ENCODE measurements around the gene BAD.

The BAD gene

DNA sequence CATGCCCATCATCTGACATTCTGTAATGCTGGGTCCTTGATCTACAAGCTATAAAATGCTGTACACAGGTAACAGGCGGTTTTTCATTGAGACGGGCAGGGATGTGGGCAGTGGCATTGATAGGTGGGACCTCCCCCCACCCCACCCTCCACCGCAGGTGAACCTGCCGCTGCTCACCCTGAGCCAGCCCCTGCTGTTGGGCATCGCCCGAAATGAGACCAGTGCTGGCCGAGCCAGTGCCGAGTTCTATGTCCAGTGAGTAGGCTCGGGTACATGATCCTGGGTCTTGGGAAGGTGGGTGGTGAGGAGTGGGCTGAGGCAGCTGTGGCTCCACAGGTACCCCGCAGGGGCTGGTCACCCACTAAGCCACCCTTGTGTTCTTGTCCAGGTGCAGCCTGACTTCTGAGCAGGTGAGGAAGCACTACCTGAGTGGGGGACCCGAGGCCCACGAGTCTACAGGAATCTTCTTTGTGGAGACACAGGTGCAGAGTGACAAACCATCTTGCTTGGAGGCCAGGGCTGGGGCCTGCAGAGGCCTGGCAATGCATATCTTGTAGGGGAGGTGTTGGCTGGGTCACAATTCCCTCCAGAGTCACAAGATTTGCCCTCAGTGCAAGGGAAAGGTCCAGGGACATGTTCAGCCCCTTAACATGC, 55.2 kb downstream of the BAD start:
- DNase-seq (ENCODE audit: low read depth), result no peak

DNA sequence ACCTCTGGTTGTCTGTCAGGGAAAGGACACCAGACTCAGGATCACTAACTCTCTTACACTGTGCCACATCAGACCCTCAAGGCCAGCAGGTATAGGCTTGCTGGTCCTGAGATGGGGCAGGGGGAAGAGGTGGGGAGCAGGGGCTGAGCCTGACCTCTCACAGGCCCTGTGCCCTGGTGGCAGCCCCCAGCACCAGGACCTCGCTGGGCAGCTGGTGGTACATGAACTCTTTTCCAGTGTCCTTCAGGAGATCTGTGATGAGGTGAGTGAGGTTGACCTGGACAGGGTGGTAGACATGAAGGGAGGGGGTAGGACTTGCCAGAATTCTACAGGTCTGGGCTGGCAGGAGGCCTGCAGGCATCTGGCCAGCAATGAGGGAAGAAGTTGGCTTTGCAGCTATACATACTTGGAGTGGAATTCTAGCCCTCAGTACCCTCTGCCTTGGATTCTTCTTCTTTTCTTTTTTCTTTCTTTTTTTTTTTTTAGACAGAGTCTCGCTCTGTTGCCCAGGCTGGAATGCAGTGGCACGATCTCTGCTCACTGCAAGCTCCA, 57.0 kb downstream of the BAD start:
- DNase-seq (ENCODE audit: low read depth), result no peak

DNA sequence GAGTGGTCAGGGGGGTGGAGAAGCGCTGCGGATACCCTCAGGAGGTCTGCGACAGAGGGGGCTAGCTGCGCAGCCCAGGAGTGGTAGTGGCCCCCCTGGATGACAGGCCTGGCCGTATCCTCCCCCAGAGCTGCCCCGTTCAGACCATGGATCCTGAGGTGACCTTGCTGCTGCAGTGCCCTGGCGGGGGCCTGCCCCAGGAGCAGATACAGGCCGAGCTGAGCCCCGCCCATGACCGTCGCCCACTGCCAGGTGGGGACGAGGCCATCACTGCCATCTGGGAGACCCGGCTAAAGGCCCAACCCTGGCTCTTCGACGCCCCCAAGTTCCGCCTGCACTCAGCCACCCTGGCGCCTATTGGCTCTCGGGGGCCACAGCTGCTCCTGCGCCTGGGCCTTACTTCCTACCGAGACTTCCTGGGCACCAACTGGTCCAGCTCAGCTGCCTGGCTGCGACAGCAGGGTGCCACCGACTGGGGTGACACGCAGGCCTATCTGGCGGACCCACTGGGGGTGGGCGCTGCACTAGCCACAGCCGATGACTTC, 57.9 kb downstream of the BAD start:
- no peak for DNase-seq (ENCODE audit: low read depth)

DNA sequence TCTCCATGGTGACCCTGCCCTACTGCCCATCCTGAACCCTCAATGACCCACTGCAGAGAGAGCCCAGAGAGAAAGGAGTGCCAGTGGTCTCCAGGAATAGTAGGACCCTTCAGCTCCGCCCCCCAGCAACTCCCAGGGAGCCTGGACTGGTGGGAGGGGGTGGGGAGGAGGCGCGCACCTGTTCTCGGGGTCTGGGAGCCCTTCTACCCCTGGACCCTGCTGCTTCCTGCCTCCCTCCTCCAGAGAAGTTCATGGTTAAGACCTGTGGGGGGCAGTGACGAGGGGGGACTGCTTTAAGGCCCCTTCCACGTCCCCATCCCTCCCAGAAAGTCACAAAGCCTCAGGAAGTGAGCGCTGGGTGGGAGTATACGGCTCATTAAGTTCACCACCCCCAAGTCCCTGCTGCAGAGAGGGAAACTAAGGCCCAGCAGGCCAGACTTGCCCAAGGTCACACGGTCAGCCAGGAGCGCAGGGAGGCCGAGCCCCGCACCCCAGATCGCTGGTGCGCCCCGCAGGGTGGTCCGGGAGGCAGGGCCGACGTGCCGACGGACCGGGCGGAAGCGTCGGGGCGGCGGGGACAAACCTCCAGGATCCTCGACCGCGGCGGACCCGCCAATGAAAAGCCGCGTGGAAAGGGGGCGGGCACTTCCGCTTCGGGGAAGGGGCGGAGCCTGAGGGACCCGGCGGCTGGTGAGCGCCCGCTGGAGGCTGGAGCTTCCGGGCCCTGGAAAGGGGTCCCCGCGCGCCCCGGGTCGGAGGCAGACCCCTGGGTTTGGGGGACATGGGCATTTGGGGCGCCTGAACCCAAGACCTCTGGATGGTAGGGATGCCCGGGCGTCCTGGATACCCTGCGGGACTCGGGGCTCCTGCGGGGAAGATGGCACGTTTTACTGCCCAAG, 58.6 kb downstream of the BAD start, which contains the start of the genes NUDT22 and TRPT1:
NUDT22 (plus strand) TSS at position 667 of the 899 bp plus-strand sequence. CDS start 379 bp downstream, outside the sequence.
TRPT1 (minus strand) TSS at position 579 of the 899 bp plus-strand sequence; CDS start at position 253, 326 bp downstream.
- DNase-seq (ENCODE audit: low read depth), result no peak

DNA sequence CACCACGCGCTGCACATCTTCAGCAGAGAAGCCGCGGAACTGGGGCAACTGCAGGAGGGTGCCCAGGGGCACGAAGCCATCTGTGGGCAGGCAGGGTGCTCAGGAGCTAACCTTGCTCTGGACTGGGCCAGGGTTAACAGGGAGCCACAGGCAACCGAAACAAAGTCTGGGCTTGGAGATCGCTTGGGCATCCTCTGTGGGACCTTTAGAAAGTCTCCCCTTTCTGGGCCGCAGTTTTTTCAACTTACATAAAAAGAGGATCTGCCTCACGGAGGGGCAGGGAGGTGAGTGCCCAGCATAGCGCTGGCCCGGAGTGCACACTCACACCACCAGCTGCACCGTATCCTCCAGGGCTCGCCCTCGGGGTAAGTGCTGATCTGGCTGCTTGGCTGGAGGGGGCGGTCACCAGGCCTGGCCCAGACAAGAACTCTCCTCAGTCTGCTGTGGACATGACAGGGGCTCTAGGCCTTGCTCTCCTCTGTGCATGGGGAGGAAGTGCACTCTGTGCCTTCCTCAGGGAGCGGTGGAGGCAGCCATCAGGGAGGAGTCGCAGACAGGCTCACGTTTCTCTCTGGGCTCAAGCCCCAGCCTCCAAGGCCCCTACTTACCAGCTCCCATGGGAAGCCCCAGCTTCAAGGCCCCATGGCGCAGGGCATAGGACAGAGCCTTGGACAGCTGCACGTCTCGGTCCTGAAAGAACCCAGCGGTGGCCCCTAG, 59.4 kb downstream of the BAD start:
- no peak for DNase-seq (ENCODE audit: low read depth)

GRCh38 chr11:64224151-64224890, 60.1 kb downstream of the BAD start:
- no peak for DNase-seq (ENCODE audit: low read depth)

DNA sequence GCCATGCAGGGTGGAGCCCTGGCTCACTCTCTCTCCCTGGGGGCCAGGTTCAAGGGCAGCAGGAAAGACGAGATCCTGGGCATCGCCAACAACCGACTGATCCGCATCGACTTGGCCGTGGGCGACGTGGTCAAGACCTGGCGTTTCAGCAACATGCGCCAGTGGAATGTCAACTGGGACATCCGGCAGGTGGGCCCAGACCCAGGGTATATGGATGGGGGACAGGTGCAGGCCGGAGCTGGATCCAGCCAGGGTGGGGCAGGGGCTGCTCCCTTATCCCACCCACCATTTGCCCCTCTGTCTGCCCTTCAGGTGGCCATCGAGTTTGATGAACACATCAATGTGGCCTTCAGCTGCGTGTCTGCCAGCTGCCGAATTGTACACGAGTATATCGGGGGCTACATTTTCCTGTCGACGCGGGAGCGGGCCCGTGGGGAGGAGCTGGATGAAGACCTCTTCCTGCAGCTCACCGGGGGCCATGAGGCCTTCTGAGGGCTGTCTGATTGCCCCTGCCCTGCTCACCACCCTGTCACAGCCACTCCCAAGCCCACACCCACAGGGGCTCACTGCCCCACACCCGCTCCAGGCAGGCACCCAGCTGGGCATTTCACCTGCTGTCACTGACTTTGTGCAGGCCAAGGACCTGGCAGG, 61.3 kb downstream of the BAD start:
- DNase-seq (ENCODE audit: low read depth), result no peak

GRCh38 chr11:64222651-64223000, 61.8 kb downstream of the BAD start:
- no peak for DNase-seq (ENCODE audit: low read depth)

DNA sequence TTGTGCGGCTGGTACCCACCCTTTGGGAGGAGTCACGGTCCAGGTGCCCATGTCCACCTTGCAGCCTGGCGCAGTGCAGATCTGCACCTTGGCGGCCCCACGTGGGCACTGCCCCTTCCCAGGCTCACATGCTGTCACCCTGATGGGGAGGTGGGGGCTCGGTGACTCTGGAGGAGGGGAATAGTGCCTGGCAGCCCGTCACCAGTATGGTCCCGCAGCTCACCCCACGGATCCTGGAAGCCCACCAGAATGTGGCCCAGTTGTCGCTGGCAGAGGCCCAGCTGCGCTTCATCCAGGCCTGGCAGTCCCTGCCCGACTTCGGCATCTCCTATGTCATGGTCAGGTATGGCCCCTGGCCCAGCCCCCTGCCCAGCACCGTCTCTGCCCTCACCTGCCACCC, 63.7 kb downstream of the BAD start:
- no peak for DNase-seq (ENCODE audit: low read depth)

DNA sequence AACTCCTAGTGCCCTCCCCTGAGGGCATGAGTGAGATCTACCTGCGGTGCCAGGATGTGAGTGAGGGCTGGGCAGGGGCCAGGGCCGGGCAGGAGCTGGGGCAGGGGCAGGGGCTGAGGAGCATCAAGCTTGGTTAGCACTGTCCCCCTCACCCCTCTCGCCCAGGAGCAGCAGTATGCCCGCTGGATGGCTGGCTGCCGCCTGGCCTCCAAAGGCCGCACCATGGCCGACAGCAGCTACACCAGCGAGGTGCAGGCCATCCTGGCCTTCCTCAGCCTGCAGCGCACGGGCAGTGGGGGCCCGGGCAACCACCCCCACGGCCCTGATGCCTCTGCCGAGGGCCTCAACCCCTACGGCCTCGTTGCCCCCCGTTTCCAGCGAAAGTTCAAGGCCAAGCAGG, 64.2 kb downstream of the BAD start:
- no peak for DNase-seq (ENCODE audit: low read depth)
